ENCODE results near the gene USP3.
"Not testable (repeated sequence)": the region's sequence is repeated elsewhere in the genome, so short reads cannot be mapped to it uniquely, and the experiment has no call there.

Gene USP3

DNA sequence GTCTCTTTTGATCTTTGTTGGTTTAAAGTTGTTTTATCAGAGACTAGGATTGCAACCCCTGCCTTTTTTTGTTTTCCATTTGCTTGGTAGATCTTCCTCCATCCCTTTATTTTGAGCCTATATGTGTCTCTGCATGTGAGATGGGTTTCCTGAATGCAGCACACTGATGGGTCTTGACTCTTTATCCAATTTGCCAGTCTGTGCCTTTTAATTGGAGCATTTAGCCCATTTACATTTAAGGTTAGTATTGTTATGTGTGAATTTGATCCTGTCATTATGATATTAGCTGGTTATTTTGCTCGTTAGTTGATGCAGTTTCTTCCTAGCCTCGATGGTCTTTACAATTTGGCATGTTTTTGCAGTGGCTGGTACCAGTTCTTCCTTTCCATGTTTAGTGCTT lies 116.4 kb downstream of the USP3 start:
- not testable (repeated sequence) for DNase-seq

- no peak for DNase-seq
These were observed 119.0 kb downstream of the USP3 start for GRCh38 chr15:63623232-63623969.

GRCh38 chr15:63626955-63627354 lies 122.6 kb downstream of the USP3 start:
- no peak for DNase-seq

- DNase-seq = no peak
These were observed 123.9 kb downstream of the USP3 start for GRCh38 chr15:63628123-63628822.

GRCh38 chr15:63630036-63630751 lies 125.8 kb downstream of the USP3 start:
- no peak for DNase-seq

- no peak for DNase-seq
These were observed 128.9 kb downstream of the USP3 start for GRCh38 chr15:63633312-63633711.

DNA sequence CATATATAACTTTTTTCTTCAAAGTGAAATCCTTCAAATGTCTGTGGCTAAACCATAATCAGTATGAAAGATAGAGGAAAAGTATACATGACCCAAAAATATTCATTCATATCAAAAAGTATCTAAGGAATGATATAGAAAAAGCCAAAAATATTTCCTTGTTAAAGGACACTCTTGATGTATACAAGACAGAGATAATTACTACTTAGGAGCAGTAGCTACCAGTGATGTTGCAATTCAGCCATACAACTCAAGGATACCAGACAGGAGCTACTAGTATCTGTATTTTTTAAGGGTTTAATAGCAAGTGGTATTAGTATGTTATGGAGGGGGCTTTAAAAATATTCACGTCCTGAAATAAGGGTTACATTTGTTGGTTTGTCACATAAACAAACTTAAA lies 129.8 kb downstream of the USP3 start:
- DNase-seq = no peak

DNA sequence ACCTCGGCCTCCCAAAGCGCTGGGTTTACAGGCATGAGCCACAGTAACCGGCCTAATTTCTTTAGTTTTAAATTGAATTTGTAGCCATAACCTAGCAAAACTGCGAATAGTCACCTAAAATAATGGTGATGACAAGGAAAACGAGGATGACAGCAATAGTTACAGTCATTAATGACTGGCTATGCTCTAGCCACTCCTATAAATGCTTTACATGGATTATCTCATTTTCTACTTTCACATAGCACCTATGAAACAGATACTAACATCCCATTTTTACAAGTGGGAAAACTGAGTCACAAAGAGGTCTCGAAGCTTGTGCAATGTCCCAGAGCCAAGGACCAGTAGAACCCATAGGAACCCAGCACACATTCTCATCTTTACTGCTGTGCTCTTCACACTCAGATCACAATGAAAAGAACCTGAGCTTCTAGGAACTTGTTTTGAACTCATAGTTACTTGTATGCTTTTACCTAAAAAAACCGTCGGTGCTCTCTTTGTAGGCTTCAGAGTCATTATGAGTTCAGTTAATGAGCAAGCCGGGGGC lies 132.2 kb downstream of the USP3 start:
- no peak for DNase-seq

- DNase-seq = no peak
These were observed 134.4 kb downstream of the USP3 start for GRCh38 chr15:63638839-63639238.

GRCh38 chr15:63640146-63640545 lies 135.8 kb downstream of the USP3 start:
- DNase-seq = no peak

Measured in DMS153 (cell line).